22Rv1 (cell line): ENCODE results near the gene PC.

Source experiments
- H3K27ac ChIP-seq: fragments of 450-650 bp; 2 replicates; pipeline ENCODE4 v1.5.1; 2017
- ZFX ChIP-seq: fragments of 450-650 bp; IDR thresholded peaks from 2 replicates; pipeline ENCODE4 v1.6.1; 2017; ENCODE audit warnings: antibody characterized with exemption, borderline replicate concordance
- TF ChIP-seq, protein P1 (sequence below): fragments of 450-650 bp; IDR thresholded peaks from 2 replicates; pipeline ENCODE4 v1.5.1; 2017; ENCODE audit warnings: mild to moderate bottlenecking

The PC gene

DNA sequence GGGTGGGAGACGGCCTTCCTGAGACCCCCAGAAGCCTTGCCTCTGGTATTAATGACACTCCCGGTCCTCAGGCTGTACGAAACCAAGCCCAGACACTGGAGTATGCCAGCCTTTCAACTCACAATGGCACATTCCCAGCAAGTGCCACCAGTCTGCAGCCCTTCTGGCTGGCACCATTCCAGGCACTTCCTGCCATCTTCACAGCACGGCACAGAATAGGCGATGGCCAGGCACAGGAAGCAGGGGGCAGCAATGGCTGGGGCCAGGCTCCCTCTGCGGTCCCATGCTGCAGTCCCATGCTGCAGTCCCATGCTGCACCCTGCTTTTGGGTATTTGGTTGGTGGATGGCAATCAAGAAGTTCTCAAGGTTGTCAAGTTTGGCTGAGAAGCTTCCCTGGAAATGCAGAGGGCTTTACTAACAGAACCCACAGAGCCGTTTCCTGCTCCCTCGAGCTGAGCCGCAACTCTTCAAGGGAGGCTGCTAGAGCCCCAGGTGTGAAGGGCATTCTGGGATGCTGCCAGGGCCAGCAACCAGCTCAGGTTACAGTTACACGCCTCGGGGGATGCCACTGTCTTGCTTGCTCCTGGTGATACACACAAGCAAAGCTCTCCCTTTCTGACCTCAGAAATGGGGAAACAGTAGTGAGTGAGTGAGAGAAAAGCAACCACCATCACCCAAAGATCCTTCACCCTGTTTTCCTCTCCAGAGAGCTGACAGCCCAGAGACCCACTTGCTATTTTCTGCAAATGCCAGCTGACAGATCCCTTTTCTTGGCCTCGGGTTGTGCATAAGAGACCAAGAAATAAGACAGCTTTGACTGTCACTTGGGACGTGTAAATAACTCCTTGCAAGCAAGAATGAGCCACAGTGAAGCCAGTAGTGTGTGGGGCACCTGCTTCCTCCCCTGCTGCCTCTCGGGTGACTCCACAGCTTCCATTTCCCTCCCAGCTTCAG lies 77.4 kb downstream of the PC start:
- H3K27ac ChIP-seq = peak overlapping the region; percentile 63
- no peak for TF ChIP-seq ZFX
- TF ChIP-seq, protein P1, sequence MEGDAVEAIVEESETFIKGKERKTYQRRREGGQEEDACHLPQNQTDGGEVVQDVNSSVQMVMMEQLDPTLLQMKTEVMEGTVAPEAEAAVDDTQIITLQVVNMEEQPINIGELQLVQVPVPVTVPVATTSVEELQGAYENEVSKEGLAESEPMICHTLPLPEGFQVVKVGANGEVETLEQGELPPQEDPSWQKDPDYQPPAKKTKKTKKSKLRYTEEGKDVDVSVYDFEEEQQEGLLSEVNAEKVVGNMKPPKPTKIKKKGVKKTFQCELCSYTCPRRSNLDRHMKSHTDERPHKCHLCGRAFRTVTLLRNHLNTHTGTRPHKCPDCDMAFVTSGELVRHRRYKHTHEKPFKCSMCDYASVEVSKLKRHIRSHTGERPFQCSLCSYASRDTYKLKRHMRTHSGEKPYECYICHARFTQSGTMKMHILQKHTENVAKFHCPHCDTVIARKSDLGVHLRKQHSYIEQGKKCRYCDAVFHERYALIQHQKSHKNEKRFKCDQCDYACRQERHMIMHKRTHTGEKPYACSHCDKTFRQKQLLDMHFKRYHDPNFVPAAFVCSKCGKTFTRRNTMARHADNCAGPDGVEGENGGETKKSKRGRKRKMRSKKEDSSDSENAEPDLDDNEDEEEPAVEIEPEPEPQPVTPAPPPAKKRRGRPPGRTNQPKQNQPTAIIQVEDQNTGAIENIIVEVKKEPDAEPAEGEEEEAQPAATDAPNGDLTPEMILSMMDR = no peak

DNA sequence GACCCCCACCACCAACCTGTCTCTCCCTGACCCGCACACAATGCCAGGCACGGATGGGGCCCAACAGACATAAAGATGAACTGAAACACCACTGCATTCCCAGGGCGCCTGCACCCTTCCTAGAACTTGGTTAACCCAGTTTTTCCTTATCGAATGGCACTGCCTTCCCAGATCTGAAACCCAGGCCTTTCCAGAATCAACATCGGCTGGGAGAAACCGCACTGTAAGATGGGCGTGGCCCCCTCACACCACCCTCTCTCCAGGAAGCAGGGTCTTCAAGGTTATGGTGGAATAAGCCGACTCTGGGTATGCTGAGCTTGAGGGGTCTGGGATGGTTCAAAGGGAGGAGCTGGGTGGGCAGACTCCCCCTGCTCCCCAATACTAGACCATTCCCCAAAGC lies 78.2 kb downstream of the PC start:
- H3K27ac ChIP-seq = no peak overlapping the region; the same call in 1 of the 2 replicates
- no peak for TF ChIP-seq ZFX
- TF ChIP-seq, protein P1 = no peak

DNA sequence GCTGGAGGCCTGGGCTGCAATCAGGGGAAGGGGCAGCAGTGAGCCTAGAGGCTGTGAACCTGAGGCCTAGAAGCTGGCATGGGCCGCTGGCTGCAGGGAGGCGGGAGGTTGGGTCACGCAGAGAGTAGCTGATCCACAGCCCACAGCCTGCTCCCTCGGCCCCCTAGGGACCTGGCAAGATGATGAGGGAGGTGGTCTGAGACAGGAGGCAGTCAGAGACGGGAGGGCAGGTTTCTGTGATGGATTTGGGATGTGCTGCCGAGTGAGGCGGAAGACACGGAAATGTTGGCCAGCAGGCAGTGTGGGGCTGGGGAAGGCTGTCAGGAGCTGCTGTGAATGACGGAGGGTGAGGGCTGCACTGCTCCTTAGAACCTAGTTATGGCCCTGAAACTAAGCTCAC lies 78.6 kb downstream of the PC start:
- TF ChIP-seq, protein P1 = no peak
- no peak for TF ChIP-seq ZFX
- no peak overlapping the region for H3K27ac ChIP-seq

DNA sequence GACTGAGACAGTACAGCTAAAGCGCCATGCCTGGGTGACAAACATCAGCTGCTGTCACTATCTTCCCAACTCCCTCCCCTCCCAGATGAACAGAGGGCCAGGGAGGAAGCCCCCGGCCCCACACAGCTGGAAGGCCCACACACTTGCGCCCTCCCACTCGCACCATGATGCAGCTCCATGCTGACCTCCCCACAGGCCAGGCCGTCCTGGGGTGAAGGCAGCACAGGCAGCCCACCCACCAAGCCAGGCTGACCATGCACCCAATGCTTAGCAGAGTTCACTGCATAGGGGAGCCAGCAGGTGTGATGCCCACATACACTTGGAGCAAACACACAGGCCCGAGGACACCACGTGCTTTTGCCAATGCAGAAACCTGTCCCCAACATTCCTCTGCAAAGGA lies 79.2 kb downstream of the PC start:
- H3K27ac ChIP-seq = no peak overlapping the region
- no peak for TF ChIP-seq ZFX
- TF ChIP-seq, protein P1 = no peak

DNA sequence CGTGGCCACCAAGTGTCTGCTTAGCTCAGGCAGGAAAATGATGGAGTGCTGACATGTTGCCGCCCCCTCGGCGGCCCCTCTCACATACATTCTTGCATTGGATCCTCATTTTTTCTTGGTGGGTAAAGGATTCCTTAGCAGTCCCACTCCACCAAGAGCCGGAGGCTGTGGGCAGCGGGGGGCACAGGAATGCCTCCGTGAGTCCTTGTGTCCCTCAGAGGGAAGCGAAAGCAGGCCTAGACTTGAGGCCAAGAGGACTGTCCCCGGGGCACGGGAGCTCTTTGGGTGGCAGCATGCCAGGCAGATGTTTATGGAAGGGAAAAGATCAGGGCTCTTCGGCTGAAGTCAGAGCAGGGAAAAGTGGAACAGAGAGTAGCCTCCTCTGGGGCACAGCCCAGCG lies 79.7 kb downstream of the PC start:
- H3K27ac ChIP-seq = no peak overlapping the region

DNA sequence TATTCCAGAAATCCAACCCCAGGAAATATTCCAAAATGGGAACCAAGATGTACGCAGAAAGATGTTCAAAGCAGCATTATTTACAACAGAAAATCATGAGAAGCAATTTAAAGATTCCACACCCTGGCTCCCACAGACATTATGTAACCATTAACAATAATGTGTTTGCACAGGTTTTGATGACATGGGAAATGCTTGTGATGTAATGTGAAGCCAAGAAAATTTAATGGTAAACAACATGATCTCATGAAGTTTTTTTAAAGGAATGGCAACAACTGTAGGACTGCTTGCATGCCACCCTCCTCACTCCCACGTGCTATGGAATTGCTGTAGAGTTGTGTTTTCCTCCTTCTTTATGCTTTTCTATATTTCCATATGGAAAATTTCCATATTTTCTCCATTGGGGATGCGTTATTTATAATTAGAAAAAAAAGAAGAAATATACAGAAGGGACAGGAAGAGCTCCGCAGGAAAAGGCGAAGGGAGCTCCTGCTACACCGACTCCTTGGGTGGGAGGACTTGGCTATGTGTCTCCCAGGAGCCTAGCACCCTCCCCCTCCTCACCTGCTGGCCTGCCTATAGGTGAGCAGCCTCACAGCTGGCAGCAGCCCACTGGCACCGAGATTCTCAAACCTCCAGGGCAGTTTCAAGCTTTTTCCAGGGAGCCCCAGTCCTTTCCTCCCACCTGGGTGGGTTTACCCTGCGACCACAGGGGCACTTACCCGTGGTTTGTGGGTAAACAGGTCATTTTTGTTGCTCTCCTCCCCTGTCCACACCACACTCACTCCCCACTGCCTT lies 80.4 kb downstream of the PC start:
- TF ChIP-seq ZFX = no peak
- TF ChIP-seq, protein P1 = no peak
- H3K27ac ChIP-seq = no peak overlapping the region

More for the DNA sequence above, 79.7 kb downstream of the PC start:
- TF ChIP-seq, protein P1 = no peak
- no peak for TF ChIP-seq ZFX

DNA sequence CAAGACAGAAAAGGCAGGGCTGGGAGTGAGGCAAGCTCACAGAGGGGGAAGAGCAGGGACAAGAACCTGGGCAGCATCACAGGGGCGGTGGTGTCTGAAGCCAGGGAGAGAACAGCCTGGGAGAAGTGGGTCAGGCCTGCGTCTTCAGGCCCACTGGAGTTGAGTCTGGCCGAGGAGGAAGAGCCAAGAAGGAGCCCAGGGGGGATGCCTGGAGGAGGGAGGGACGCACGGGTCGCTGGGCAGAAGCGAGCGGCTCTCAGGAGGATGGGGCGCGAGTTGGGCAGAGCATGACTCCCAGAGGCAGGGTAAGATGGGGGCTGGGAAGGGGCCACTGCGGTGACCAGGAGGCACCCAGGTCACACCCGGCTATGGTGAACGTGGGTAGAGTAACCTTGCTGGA lies 82.8 kb downstream of the PC start:
- no peak for TF ChIP-seq ZFX
- TF ChIP-seq, protein P1 = no peak

More for the DNA sequence above, 82.8 kb downstream of the PC start:
- no peak overlapping the region for H3K27ac ChIP-seq
